H1 (cell line): ENCODE results near the gene MEIOSIN. TPM values are rescaled to one million over a fixed set of nuclear protein-coding genes. Genes with fewer than 3 reads are reported as not detected.

Experiments used
- CTCF ChIA-PET: fragments of 300-600 bp; sonication (Branson Sonifier 250); formaldehyde crosslinking; loops from one replicate; lab custom pipeline; 2021; ENCODE audit not compliant: partially characterized antibody; lab: Charles Lee
- POLR2A ChIA-PET: fragments of 300-600 bp; sonication (Branson Sonifier 250); formaldehyde crosslinking; loops from one replicate; lab custom pipeline; 2021; ENCODE audit warnings: inconsistent platforms; ENCODE audit not compliant: partially characterized antibody; lab: Charles Lee
- DNase-seq, 2 experiments: peaks; one replicate each; pipeline versions ENCODE4 v3.0.0 to v3.0.0-alpha.2; 2010 to 2022; ENCODE audit warnings: low spot score in 2 of 2, low read depth in 1 of 2, mixed read lengths in 1 of 2
- FAIRE-seq: peaks from 2 replicates; lab custom pipeline; 2011; peaks lifted over from hg19 to GRCh38; lab: Jason Lieb, UNC
- H2AFZ ChIP-seq: 2 replicates; pipeline ENCODE4 v1.8.1; 2012; ENCODE audit warnings: low read length, inconsistent platforms
- H2AK5ac ChIP-seq: 2 replicates; pipeline ENCODE4 v1.6.1; 2013; ENCODE audit warnings: low read depth, low read length
- H2BK120ac ChIP-seq: replicated peaks from 2 replicates; pipeline ENCODE3; 2013; ENCODE audit warnings: low read depth, low read length, inconsistent platforms
- H2BK12ac ChIP-seq: 2 replicates; pipeline ENCODE4 v1.6.1; 2013; ENCODE audit warnings: low read depth, low read length
- H2BK15ac ChIP-seq: 2 replicates; pipeline ENCODE4 v1.6.1; 2013; ENCODE audit warnings: low read length
- H2BK20ac ChIP-seq: 2 replicates; pipeline ENCODE4 v1.6.1; 2013; ENCODE audit warnings: low read length
- H2BK5ac ChIP-seq: 2 replicates; pipeline ENCODE4 v1.6.1; 2013; ENCODE audit warnings: low read depth, low read length
- H3K14ac ChIP-seq: 2 replicates; pipeline ENCODE4 v1.6.1; 2013; ENCODE audit warnings: inconsistent platforms; ENCODE audit not compliant: insufficient read length
- H3K18ac ChIP-seq: 2 replicates; pipeline ENCODE4 v1.6.1; 2013; ENCODE audit warnings: low read length; ENCODE audit errors: extremely low read depth
- H3K23ac ChIP-seq: 2 replicates; pipeline ENCODE4 v1.6.1; 2013; ENCODE audit warnings: inconsistent platforms; ENCODE audit not compliant: insufficient read length
- H3K23me2 ChIP-seq: 2 replicates; pipeline ENCODE4 v1.6.1; 2013; ENCODE audit warnings: low read depth, low read length
- H3K27ac ChIP-seq: 2 replicates; pipeline ENCODE4 v1.6.1; 2011; ENCODE audit warnings: low read depth, low read length, inconsistent platforms
- H3K27me3 ChIP-seq, 4 experiments: replicated peaks in 1 of 4; 1 replicate in 1 of 4; 2 replicates in 3 of 4; pipeline versions ENCODE4 v1.6.1 to v1.8.1; 2011 to 2013; ENCODE audit warnings: low read length in 3 of 4, mild to moderate bottlenecking in 3 of 4, inconsistent platforms in 2 of 4, mixed read lengths in 2 of 4, moderate library complexity in 1 of 4; ENCODE audit not compliant: control insufficient read depth in 3 of 4, insufficient read depth in 3 of 4; ENCODE audit errors: extremely low read depth in 1 of 4
- H3K36me3 ChIP-seq, 4 experiments: 2 replicates each; pipeline versions ENCODE4 v1.6.1 to v1.8.1; 2011 to 2013; ENCODE audit warnings: mild to moderate bottlenecking in 4 of 4, low read length in 3 of 4, moderate library complexity in 2 of 4, control low read depth in 1 of 4, inconsistent platforms in 1 of 4; ENCODE audit not compliant: insufficient read depth in 4 of 4, control insufficient read depth in 2 of 4
- H3K4ac ChIP-seq: replicated peaks from 2 replicates; pipeline ENCODE3; 2013; ENCODE audit warnings: low read length, low read depth, mixed read lengths, inconsistent platforms; ENCODE audit not compliant: insufficient read length
- H3K4me1 ChIP-seq, 4 experiments: replicated peaks in 1 of 4; 1 replicate in 1 of 4; 2 replicates in 3 of 4; pipeline versions ENCODE4 v1.6.1 to v1.8.1; 2011 to 2013; ENCODE audit warnings: low read length in 3 of 4, inconsistent platforms in 2 of 4, mixed read lengths in 1 of 4; ENCODE audit not compliant: insufficient read depth in 4 of 4, control insufficient read depth in 3 of 4
- H3K4me2 ChIP-seq, 2 experiments: 2 replicates each; pipeline versions ENCODE4 v1.6.1 to v1.8.1; 2011 to 2013; ENCODE audit warnings: low read depth in 2 of 2, low read length in 2 of 2, control low read depth in 1 of 2, inconsistent platforms in 1 of 2, mild to moderate bottlenecking in 1 of 2; ENCODE audit not compliant: insufficient read depth in 1 of 2
- H3K4me3 ChIP-seq, 4 experiments: fragments of 200-600, 300-600 bp in 1 of 4; sonication (generic), shearing (Covaris generic), sonication (Bioruptor Twin) in 1 of 4; 2 replicates each; pipeline versions ENCODE4 v1.5.1 to v1.8.1; 2011 to 2016; ENCODE audit warnings: low read length in 4 of 4, low read depth in 3 of 4, control low read depth in 2 of 4, inconsistent platforms in 2 of 4, mild to moderate bottlenecking in 2 of 4, mixed read lengths in 1 of 4, moderate library complexity in 1 of 4; ENCODE audit not compliant: insufficient read depth in 2 of 4; ENCODE audit errors: extremely low read depth in 1 of 4
- H3K56ac ChIP-seq: replicated peaks from 2 replicates; pipeline ENCODE3; 2013; ENCODE audit warnings: low read depth, mild to moderate bottlenecking, mixed read lengths, low read length, inconsistent platforms; ENCODE audit not compliant: insufficient read length
- H3K79me1 ChIP-seq: 2 replicates; pipeline ENCODE4 v1.6.1; 2013; ENCODE audit warnings: low read depth, low read length, control low read depth
- H3K79me2 ChIP-seq, 2 experiments: 2 replicates each; pipeline versions ENCODE4 v1.6.1 to v1.8.1; 2012 to 2013; ENCODE audit warnings: low read length in 2 of 2, mild to moderate bottlenecking in 2 of 2, inconsistent platforms in 1 of 2; ENCODE audit not compliant: insufficient read depth in 2 of 2, control insufficient read depth in 1 of 2
- H3K9ac ChIP-seq, 4 experiments: replicated peaks in 1 of 4; 1 replicate in 1 of 4; 2 replicates in 3 of 4; pipeline versions ENCODE4 v1.6.1 to v1.8.1; 2011 to 2013; ENCODE audit warnings: low read depth in 3 of 4, low read length in 3 of 4, control low read depth in 2 of 4, mild to moderate bottlenecking in 2 of 4, moderate library complexity in 2 of 4, inconsistent platforms in 1 of 4; ENCODE audit errors: extremely low read depth in 1 of 4
- H3K9me3 ChIP-seq, 2 experiments: 2 replicates each; pipeline versions ENCODE4 v1.6.1 to v1.8.1; 2012 to 2013; ENCODE audit warnings: mild to moderate bottlenecking in 2 of 2, moderate library complexity in 2 of 2, control low read depth in 1 of 2, inconsistent platforms in 1 of 2, low read depth in 1 of 2, low read length in 1 of 2, mixed read lengths in 1 of 2; ENCODE audit not compliant: insufficient read depth in 2 of 2
- H4K20me1 ChIP-seq, 2 experiments: replicated peaks in 1 of 2; 2 replicates each; pipeline versions ENCODE3 to v1.8.1; 2011 to 2013; ENCODE audit warnings: inconsistent platforms in 2 of 2, low read length in 2 of 2, mild to moderate bottlenecking in 1 of 2; ENCODE audit not compliant: insufficient read depth in 2 of 2, control insufficient read depth in 1 of 2
- H4K5ac ChIP-seq: 2 replicates; pipeline ENCODE4 v1.6.1; 2013; ENCODE audit warnings: low read length, low read depth, mixed read lengths, inconsistent platforms; ENCODE audit not compliant: insufficient read length
- H4K8ac ChIP-seq: 2 replicates; pipeline ENCODE4 v1.8.0; 2013; ENCODE audit warnings: mild to moderate bottlenecking, moderate library complexity, low read length, inconsistent platforms; ENCODE audit not compliant: insufficient read depth; ENCODE audit errors: extremely low read depth
- H4K91ac ChIP-seq: replicated peaks from 2 replicates; pipeline ENCODE3; 2013; ENCODE audit warnings: low read length, mixed read lengths, inconsistent platforms; ENCODE audit not compliant: insufficient read length
- ASH2L ChIP-seq: fragments of 200-600, 300-600 bp; sonication (generic); IDR thresholded peaks from one replicate; pipeline ENCODE4 v1.7.1; 2017; ENCODE audit warnings: low read length
- CBX5 ChIP-seq: fragments of 300-800, 300-1000 bp; sonication (generic); IDR thresholded peaks from 2 replicates; pipeline ENCODE4 v1.7.1; 2016; ENCODE audit warnings: antibody characterized with exemption, low read length, low read depth
- EP300 ChIP-seq, 2 experiments: IDR thresholded peaks; 1 replicate in 1 of 2; 2 replicates in 1 of 2; pipeline ENCODE4 v1.6.1; 2011 to 2012; ENCODE audit warnings: low read depth in 2 of 2, low read length in 2 of 2, mild to moderate bottlenecking in 2 of 2, borderline replicate concordance in 1 of 2, inconsistent platforms in 1 of 2, moderate library complexity in 1 of 2
- HDAC6 ChIP-seq: IDR thresholded peaks from one replicate; pipeline ENCODE4 v1.7.1; 2012; ENCODE audit warnings: low read depth, mild to moderate bottlenecking, inconsistent platforms, low read length, moderate library complexity
- KDM4A ChIP-seq: IDR thresholded peaks from one replicate; pipeline ENCODE4 v1.7.1; 2012; ENCODE audit warnings: low read depth, mild to moderate bottlenecking, moderate library complexity, low read length, inconsistent platforms; ENCODE audit not compliant: severe bottlenecking
- RAD21 ChIP-seq, 2 experiments: IDR thresholded peaks in 1 of 2; conservative IDR thresholded peaks in 1 of 2; 2 replicates each; pipeline ENCODE4 v1.6.1; 2011; ENCODE audit warnings: low read depth in 2 of 2, low read length in 2 of 2, improper control_type of control experiment in 1 of 2, inconsistent platforms in 1 of 2, mild to moderate bottlenecking in 1 of 2, moderate library complexity in 1 of 2
- SUZ12 ChIP-seq: fragments of 200-600 bp; sonication (generic); IDR thresholded peaks from 2 replicates; pipeline ENCODE4 v1.6.1; 2012; ENCODE audit warnings: mild to moderate bottlenecking, inconsistent platforms, low read length, moderate library complexity, mixed read lengths
- TAF7 ChIP-seq: optimal IDR thresholded peaks from 2 replicates; pipeline ENCODE3; 2011; ENCODE audit warnings: low read depth, mild to moderate bottlenecking, inconsistent platforms, low read length, moderate library complexity, borderline replicate concordance
- TCF12 ChIP-seq: IDR thresholded peaks from 2 replicates; pipeline ENCODE4 v1.6.1; 2011; ENCODE audit warnings: low read depth, mild to moderate bottlenecking, low read length
- WGBS, 2 experiments: shearing (Covaris generic) in 1 of 2; methylation state at CpG; one replicate each; pipeline versions ENCODE4 v1.1.6 to v1.1.7; 2013 to 2015; ENCODE audit warnings: low lambda C conversion rate in 2 of 2, mixed read lengths in 2 of 2, inconsistent platforms in 1 of 2, low coverage in 1 of 2, missing lambda C conversion rate in 1 of 2; ENCODE audit not compliant: insufficient replicate concordance in 2 of 2, insufficient coverage in 1 of 2, insufficient read length in 1 of 2; ENCODE audit errors: extremely low coverage in 1 of 2, missing lambda C conversion rate in 1 of 2; 5-methylcytosine and 5-hydroxymethylcytosine counted together
- polyA plus RNA-seq, 7 experiments: library from polyadenylated mRNA; depleted of rRNA in 3 of 7; stranded (reverse) in 5 of 7; unstranded in 2 of 7; fragments of >200 nt in 5 of 7; fragments of 200-250 nt in 2 of 7; gene quantifications; 1 replicate in 5 of 7; 2 replicates in 1 of 7; 4 replicates in 1 of 7; pipeline versions ENCODE4 v1.2.1 to v1.2.3, GENCODE V29; 2011 to 2013; ENCODE audit warnings: missing spikeins in 2 of 7, mixed read lengths in 2 of 7
- total RNA-seq: library from RNA; stranded (reverse); fragmentation: NEBNext Ultra II Directional; extraction: Animal tissue kit (Norgen Biotek cat#: 25700); gene quantifications from 2 replicates; pipeline ENCODE4 v1.2.1, GENCODE V29; 2021
- TF ChIP-seq, protein P1 (sequence below): IDR thresholded peaks from 2 replicates; pipeline ENCODE4 v1.6.1; 2011; ENCODE audit warnings: low read length, improper control_type of control experiment
- TF ChIP-seq, protein P2 (sequence below): IDR thresholded peaks from 2 replicates; pipeline ENCODE4 v1.6.1; 2012; ENCODE audit warnings: inconsistent platforms

MEIOSIN gene
- total and polyA plus RNA-seq, 2 of the 8 experiments (the other 6 are each of a cell fraction or from before 2014, with no cell fraction given): 0.11 TPM; not detected in 1

DNA sequence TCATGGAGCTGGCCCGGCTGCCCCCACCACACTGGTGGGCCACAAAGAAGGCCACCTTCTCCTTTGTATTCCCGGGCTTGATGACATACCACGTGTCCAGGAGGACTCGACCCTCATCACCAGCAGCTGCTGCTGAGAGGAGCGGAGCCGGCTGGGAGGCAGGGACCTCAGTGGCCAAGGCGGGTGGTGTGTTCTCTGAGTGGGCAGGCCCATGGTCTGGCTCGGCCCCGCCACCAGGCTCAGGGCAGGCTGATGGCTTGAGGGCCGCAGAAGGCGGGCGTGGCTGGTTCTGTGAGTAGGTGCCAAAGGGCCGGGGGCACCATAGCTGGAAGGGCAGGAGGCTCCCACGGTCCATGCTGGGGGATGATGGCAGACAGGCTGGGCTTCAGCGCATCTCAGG is 20.1 kb upstream of the MEIOSIN start:
- POLR2A ChIA-PET: interaction anchor here (0.6 to 20.0 kb wide), 5 partner anchors 9 to 53 kb away, joined by 3 to 284 read pairs (median 5); partner anchors contain the start of genes QPCTL, SIX5 and SNRPD2
- Histone ChIP-seq H3K27me3 (no peaks in the 10 kb centered on the region), H3K36me3 (peaks cover 0 to 19% (median 11%) of the 10 kb centered on the region in 4 experiments; a peak in 6 of 8 replicates), H3K4me2 (no peak overlapping the region), H3K23ac (no peak overlapping the region), H3K18ac (no peak overlapping the region), H2BK15ac (0 out of 2 replicates have a peak overlapping the region, but pooled peaks have one; percentile 46), H3K23me2 (peaks cover 13% of the 10 kb centered on the region), H3K4me1 (peaks cover 0 to 8% (median 6%) of the 10 kb centered on the region in 4 experiments; a peak in 6 of 7 replicates), H3K27ac (no peak overlapping the region), H4K91ac (no peak overlapping the region), H3K9ac (no peak overlapping the region), H2AK5ac (no peak overlapping the region), H3K4ac (no peak overlapping the region), H4K5ac (no peak overlapping the region), H2BK12ac (no peak overlapping the region), H3K4me3 (no peak overlapping the region), H4K8ac (no peak overlapping the region), H2BK20ac (no peak overlapping the region), H3K56ac (no peak overlapping the region), H2BK5ac (no peak overlapping the region), H3K79me1 (peaks cover 8% of the 10 kb centered on the region), H3K9me3 (no peaks in the 10 kb centered on the region), H2AFZ (no peak overlapping the region), H2BK120ac (no peak overlapping the region), H3K79me2 (peaks cover 8 to 35% of the 10 kb centered on the region in 2 experiments), H4K20me1 (peaks cover 5% of the 10 kb centered on the region in 2 experiments), H3K14ac (no peak overlapping the region)
- 95% methylated on average over 13 of the region's 15 CpGs; no CpG with 5 or more reads in 1 of the 2 experiments for WGBS, 2 experiments
- FAIRE-seq (no peak), DNase-seq (no peak)
- CTCF ChIA-PET: interaction anchor here (0.6 to 4.2 kb wide), 6 partner anchors 9 to 274 kb away, joined by 3 to 14 read pairs (median 4); no protein-coding TSS in a partner anchor
- TF ChIP-seq KDM4A (no peak), SUZ12 (no peak), EP300 (IDR thresholded peaks at IDR 0.05; ENCODE audit: borderline replicate concordance in 1 of 2, low read depth in 2 of 2, low read length in 2 of 2) (no peak), HDAC6 (no peak), RAD21 (IDR thresholded peaks at IDR 0.05 in 1 of 2, conservative IDR thresholded peaks at IDR 0.05 in 1 of 2; ENCODE audit: low read depth in 2 of 2, low read length in 2 of 2) (no peak), CBX5 (no peak), ASH2L (no peak), TCF12 (no peak), TAF7 (no peak)
- TF ChIP-seq, protein P1, sequence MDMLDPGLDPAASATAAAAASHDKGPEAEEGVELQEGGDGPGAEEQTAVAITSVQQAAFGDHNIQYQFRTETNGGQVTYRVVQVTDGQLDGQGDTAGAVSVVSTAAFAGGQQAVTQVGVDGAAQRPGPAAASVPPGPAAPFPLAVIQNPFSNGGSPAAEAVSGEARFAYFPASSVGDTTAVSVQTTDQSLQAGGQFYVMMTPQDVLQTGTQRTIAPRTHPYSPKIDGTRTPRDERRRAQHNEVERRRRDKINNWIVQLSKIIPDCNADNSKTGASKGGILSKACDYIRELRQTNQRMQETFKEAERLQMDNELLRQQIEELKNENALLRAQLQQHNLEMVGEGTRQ: no peak
- TF ChIP-seq, protein P2, sequence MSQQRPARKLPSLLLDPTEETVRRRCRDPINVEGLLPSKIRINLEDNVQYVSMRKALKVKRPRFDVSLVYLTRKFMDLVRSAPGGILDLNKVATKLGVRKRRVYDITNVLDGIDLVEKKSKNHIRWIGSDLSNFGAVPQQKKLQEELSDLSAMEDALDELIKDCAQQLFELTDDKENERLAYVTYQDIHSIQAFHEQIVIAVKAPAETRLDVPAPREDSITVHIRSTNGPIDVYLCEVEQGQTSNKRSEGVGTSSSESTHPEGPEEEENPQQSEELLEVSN: no peak
